ENCODE data around the gene CBX2. TPM values are rescaled to one million over a fixed set of nuclear protein-coding genes. Genes with fewer than 3 reads are reported as not detected.

Gene CBX2
- total RNA-seq, 6 experiments from 2014 or later: 0.75 to 2.0 (median 1.4) TPM

- Mint-ChIP-seq H3K4me1 (ENCODE audit: low read depth) (peaks cover 8% of the 10 kb centered on the region; the same call in 1 of the 2 replicates), H3K4me3 (no peak overlapping the region)
Measured at GRCh38 chr17:79833110-79833450, 55.1 kb downstream of the CBX2 start.

GRCh38 chr17:79833744-79834564 lies 56.0 kb downstream of the CBX2 start:
- H3K36me3 Mint-ChIP-seq (ENCODE audit: low read depth): peaks cover 9% of the 10 kb centered on the region
- H3K4me1 Mint-ChIP-seq (ENCODE audit: low read depth): peaks cover 9% of the 10 kb centered on the region; the same call in 1 of the 2 replicates
- H3K4me3 Mint-ChIP-seq: no peak overlapping the region
- no peaks in the 10 kb centered on the region for H3K9me3 Mint-ChIP-seq
- no peak for TF ChIP-seq CTCF (IDR thresholded peaks at IDR 0.05)
- DNase-seq: no peak
- H3K27me3 Mint-ChIP-seq (ENCODE audit: insufficient read depth): peaks cover 6% of the 10 kb centered on the region
- no peak overlapping the region for H3K27ac Mint-ChIP-seq

More at GRCh38 chr17:79833110-79833450, 55.1 kb downstream of the CBX2 start:
- no peak for TF ChIP-seq CTCF (IDR thresholded peaks at IDR 0.05)
- Mint-ChIP-seq H3K9me3 (no peaks in the 10 kb centered on the region), H3K36me3 (ENCODE audit: low read depth) (peaks cover 5% of the 10 kb centered on the region), H3K27me3 (ENCODE audit: insufficient read depth) (peaks cover 4% of the 10 kb centered on the region), H3K27ac (no peak overlapping the region)
- DNase-seq: no peak

- H3K27me3 Mint-ChIP-seq (ENCODE audit: insufficient read depth): peaks cover 6% of the 10 kb centered on the region
- no peak for DNase-seq
- no peak overlapping the region for H3K27ac Mint-ChIP-seq
- H3K4me1 Mint-ChIP-seq (ENCODE audit: low read depth): peaks cover 5% of the 10 kb centered on the region; the same call in 1 of the 2 replicates
- H3K4me3 Mint-ChIP-seq: no peak overlapping the region
- TF ChIP-seq CTCF (IDR thresholded peaks at IDR 0.05): peak; percentile 88
- peaks cover 9% of the 10 kb centered on the region for H3K36me3 Mint-ChIP-seq (ENCODE audit: low read depth)
- no peaks in the 10 kb centered on the region for H3K9me3 Mint-ChIP-seq
Measured at GRCh38 chr17:79834565-79835469, 56.9 kb downstream of the CBX2 start.

GRCh38 chr17:79835470-79835899 lies 57.5 kb downstream of the CBX2 start:
- peaks cover 9% of the 10 kb centered on the region for H3K36me3 Mint-ChIP-seq (ENCODE audit: low read depth)
- H3K27me3 Mint-ChIP-seq (ENCODE audit: insufficient read depth): peaks cover 6% of the 10 kb centered on the region
- no peak for TF ChIP-seq CTCF (IDR thresholded peaks at IDR 0.05)
- H3K4me1 Mint-ChIP-seq (ENCODE audit: low read depth): peaks cover 5% of the 10 kb centered on the region; the same call in 1 of the 2 replicates
- no peak for DNase-seq
- no peaks in the 10 kb centered on the region for H3K9me3 Mint-ChIP-seq
- H3K27ac Mint-ChIP-seq: no peak overlapping the region
- no peak overlapping the region for H3K4me3 Mint-ChIP-seq

- H3K4me3 Mint-ChIP-seq: no peak overlapping the region
- H3K4me1 Mint-ChIP-seq (ENCODE audit: low read depth): peaks cover 5% of the 10 kb centered on the region; the same call in 1 of the 2 replicates
- DNase-seq: no peak
- no peak overlapping the region for H3K27ac Mint-ChIP-seq
- H3K9me3 Mint-ChIP-seq: no peaks in the 10 kb centered on the region
- no peak for TF ChIP-seq CTCF (IDR thresholded peaks at IDR 0.05)
- H3K36me3 Mint-ChIP-seq (ENCODE audit: low read depth): peaks cover 9% of the 10 kb centered on the region
- H3K27me3 Mint-ChIP-seq (ENCODE audit: insufficient read depth): peaks cover 8% of the 10 kb centered on the region
Measured at GRCh38 chr17:79835953-79836509, 58.1 kb downstream of the CBX2 start.

Measured in HFFc6 (cell line).